ENCODE measurements around the gene PHOSPHO1. TPM values are rescaled to one million over a fixed set of nuclear protein-coding genes. Genes with fewer than 3 reads are reported as not detected.

Gene PHOSPHO1
- total RNA-seq, 1 donor from 2014 or later, result not detected

GRCh38 chr17:49219987-49220386 is 10.6 kb downstream of the PHOSPHO1 start:
- intact Hi-C loops (cut with micrococcal nuclease), result loop anchor here (2.0 to 5.0 kb wide), 4 partner anchors 122 to 457 kb away; partner anchors contain the start of gene SPOP

GRCh38 chr17:49218941-49219913 is 11.4 kb downstream of the PHOSPHO1 start:
- intact Hi-C loops (cut with micrococcal nuclease), result loop anchor here (1.0 to 5.0 kb wide), 7 partner anchors 8 to 458 kb away; partner anchors contain the start of genes ABI3, GNGT2 and SPOP

- intact Hi-C loops (cut with micrococcal nuclease), result loop anchor here (1.0 to 5.0 kb wide), 7 partner anchors 8 to 459 kb away; partner anchors contain the start of genes ABI3, GNGT2 and SPOP
Observed at GRCh38 chr17:49217651-49218413, 12.8 kb downstream of the PHOSPHO1 start.

- intact Hi-C loops (cut with micrococcal nuclease), result loop anchor here (5.0 kb wide), 3 partner anchors 125 to 460 kb away; partner anchors contain the start of gene SPOP
Observed at GRCh38 chr17:49216953-49217650, 13.5 kb downstream of the PHOSPHO1 start.

GRCh38 chr17:49216482-49216881 is 14.1 kb downstream of the PHOSPHO1 start:
- intact Hi-C loops (cut with micrococcal nuclease), result loop anchor here (5.0 kb wide), 3 partner anchors 126 to 461 kb away; partner anchors contain the start of gene SPOP

- intact Hi-C loops (cut with micrococcal nuclease), result loop anchor here (5.0 kb wide), 4 partner anchors 127 to 937 kb away; partner anchors contain the start of genes PPP1R9B and SPOP
Observed at GRCh38 chr17:49214676-49215360, 15.8 kb downstream of the PHOSPHO1 start.

- intact Hi-C loops (cut with micrococcal nuclease), result loop anchor here (5.0 kb wide), 1 partner anchor 938 kb away; the partner anchor contains the start of gene PPP1R9B
Observed at GRCh38 chr17:49213847-49214246, 16.7 kb downstream of the PHOSPHO1 start.

- intact Hi-C loops (cut with micrococcal nuclease), result loop anchor here (5.0 kb wide), 1 partner anchor 939 kb away; the partner anchor contains the start of gene PPP1R9B
Observed at GRCh38 chr17:49213399-49213798, 17.2 kb downstream of the PHOSPHO1 start.

- intact Hi-C loops (cut with micrococcal nuclease), result loop anchor here (1.0 to 5.0 kb wide), 4 partner anchors 8 to 942 kb away; partner anchors contain the start of gene PPP1R9B
Observed at GRCh38 chr17:49210158-49211029, 20.2 kb downstream of the PHOSPHO1 start, which contains the start of the genes ABI3 and GNGT2. Gene ABI3, plus strand, starts transcription at chr17:49210707. Its CDS starts 18 bp downstream, at chr17:49210725. Gene GNGT2, minus strand, starts transcription at chr17:49210574. Its CDS starts 3,152 bp downstream, at chr17:49207422.

GRCh38 chr17:49209061-49209571 is 21.5 kb downstream of the PHOSPHO1 start:
- intact Hi-C loops (cut with micrococcal nuclease), result no loop called here

- intact Hi-C loops (cut with micrococcal nuclease), result no loop called here
Observed at GRCh38 chr17:49204516-49204915, 26.1 kb downstream of the PHOSPHO1 start.

GRCh38 chr17:49203796-49204195 is 26.8 kb downstream of the PHOSPHO1 start:
- intact Hi-C loops (cut with micrococcal nuclease), result no loop called here

GRCh38 chr17:49201481-49201927 is 29.1 kb downstream of the PHOSPHO1 start:
- intact Hi-C loops (cut with micrococcal nuclease), result no loop called here

- intact Hi-C loops (cut with micrococcal nuclease), result no loop called here
Observed at GRCh38 chr17:49200423-49201083, 30.0 kb downstream of the PHOSPHO1 start.

- intact Hi-C loops (cut with micrococcal nuclease), result loop anchor here (10.0 kb wide), 1 partner anchor 1093 kb away; the partner anchor contains the start of genes CBX1 and SNX11
Observed at GRCh38 chr17:49198211-49198610, 32.4 kb downstream of the PHOSPHO1 start.

GRCh38 chr17:49197346-49197998 is 33.1 kb downstream of the PHOSPHO1 start:
- intact Hi-C loops (cut with micrococcal nuclease), result loop anchor here (10.0 kb wide), 1 partner anchor 1093 kb away; the partner anchor contains the start of genes CBX1 and SNX11

GRCh38 chr17:49196520-49196919 is 34.1 kb downstream of the PHOSPHO1 start:
- intact Hi-C loops (cut with micrococcal nuclease), result loop anchor here (10.0 kb wide), 1 partner anchor 1092 kb away; the partner anchor contains the start of genes CBX1 and SNX11

Data from T-helper 1 cell treated with Interleukin-12 subunit alpha and Interleukin-12 subunit beta and Interleukin-4 antibody, amounts not matched to agents 30 ng/mL and 1 ng/mL, for 36 hours (primary cell).